ENCODE measurements around the gene TNFRSF25. TPM values are rescaled to one million over a fixed set of nuclear protein-coding genes. Genes with fewer than 3 reads are reported as not detected.

The TNFRSF25 gene
- polyA plus RNA-seq, 1 donor from 2014 or later, result 52.2 TPM

DNA sequence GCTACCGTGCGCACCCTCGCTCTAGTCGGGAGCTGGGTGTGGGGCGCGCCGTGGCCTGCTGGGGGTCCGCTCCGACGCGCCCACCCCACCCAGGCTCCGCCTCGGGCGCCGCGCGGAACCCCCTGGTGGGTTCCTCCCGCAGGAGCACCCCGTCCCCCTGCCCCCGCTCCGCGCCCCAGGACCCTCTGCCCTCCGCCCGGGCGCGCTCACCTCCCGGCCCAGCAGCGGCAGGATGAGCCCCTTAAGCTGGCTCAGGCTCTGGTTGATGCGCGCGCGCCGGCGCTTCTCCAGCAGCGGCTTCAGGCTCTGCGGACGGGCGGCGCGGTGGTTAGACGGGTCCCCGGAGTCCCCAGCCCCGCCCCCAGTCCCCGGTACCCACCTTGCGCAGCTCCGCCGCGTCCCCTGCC is 46.6 kb downstream of the TNFRSF25 start:
- Histone ChIP-seq H3K9me2 (ENCODE audit: insufficient read depth, low read length) (no peaks in the 10 kb centered on the region), H3K4me3 (ENCODE audit: low read length) (peak overlapping the region; percentile 55), H2AFZ (ENCODE audit: low read depth, low read length) (no peak overlapping the region), H3K36me3 (ENCODE audit: insufficient read depth, low read length) (no peaks in the 10 kb centered on the region), H3F3A (ENCODE audit: insufficient read depth, low read length, poor library complexity, severe bottlenecking) (no peaks in the 10 kb centered on the region), H3K9me3 (ENCODE audit: low read length) (no peaks in the 10 kb centered on the region), H3K27ac (ENCODE audit: low read length) (no peak overlapping the region), H4K20me1 (ENCODE audit: insufficient read depth) (no peaks in the 10 kb centered on the region), H3K9ac (ENCODE audit: low read length) (no peak overlapping the region), H3K4me2 (ENCODE audit: low read length) (no peak overlapping the region), H3K27me3 (ENCODE audit: insufficient read depth, low read depth, low read length) (peaks cover 89% of the 10 kb centered on the region), H3K79me2 (replicated peaks; ENCODE audit: insufficient read depth, low read length) (no peaks in the 10 kb centered on the region)
- TF ChIP-seq SMC3 (conservative IDR thresholded peaks at IDR 0.05; ENCODE audit: poor library complexity) (no peak), EZH2 (IDR thresholded peaks at IDR 0.05; ENCODE audit: borderline replicate concordance, insufficient read depth, low read length, poor library complexity, severe bottlenecking) (peak; percentile 10), MXI1 (conservative IDR thresholded peaks at IDR 0.05; ENCODE audit: poor library complexity, severe bottlenecking) (no peak), POLR2AphosphoS5 (IDR thresholded peaks at IDR 0.05) (no peak), EP300 (conservative IDR thresholded peaks at IDR 0.05; ENCODE audit: poor library complexity, severe bottlenecking) (no peak), RAD21 (conservative IDR thresholded peaks at IDR 0.05) (no peak)
- TF ChIP-seq, protein P1, sequence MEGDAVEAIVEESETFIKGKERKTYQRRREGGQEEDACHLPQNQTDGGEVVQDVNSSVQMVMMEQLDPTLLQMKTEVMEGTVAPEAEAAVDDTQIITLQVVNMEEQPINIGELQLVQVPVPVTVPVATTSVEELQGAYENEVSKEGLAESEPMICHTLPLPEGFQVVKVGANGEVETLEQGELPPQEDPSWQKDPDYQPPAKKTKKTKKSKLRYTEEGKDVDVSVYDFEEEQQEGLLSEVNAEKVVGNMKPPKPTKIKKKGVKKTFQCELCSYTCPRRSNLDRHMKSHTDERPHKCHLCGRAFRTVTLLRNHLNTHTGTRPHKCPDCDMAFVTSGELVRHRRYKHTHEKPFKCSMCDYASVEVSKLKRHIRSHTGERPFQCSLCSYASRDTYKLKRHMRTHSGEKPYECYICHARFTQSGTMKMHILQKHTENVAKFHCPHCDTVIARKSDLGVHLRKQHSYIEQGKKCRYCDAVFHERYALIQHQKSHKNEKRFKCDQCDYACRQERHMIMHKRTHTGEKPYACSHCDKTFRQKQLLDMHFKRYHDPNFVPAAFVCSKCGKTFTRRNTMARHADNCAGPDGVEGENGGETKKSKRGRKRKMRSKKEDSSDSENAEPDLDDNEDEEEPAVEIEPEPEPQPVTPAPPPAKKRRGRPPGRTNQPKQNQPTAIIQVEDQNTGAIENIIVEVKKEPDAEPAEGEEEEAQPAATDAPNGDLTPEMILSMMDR (IDR thresholded peaks at IDR 0.05; ENCODE audit: poor library complexity, severe bottlenecking), result no peak
- TF ChIP-seq, protein P2, sequence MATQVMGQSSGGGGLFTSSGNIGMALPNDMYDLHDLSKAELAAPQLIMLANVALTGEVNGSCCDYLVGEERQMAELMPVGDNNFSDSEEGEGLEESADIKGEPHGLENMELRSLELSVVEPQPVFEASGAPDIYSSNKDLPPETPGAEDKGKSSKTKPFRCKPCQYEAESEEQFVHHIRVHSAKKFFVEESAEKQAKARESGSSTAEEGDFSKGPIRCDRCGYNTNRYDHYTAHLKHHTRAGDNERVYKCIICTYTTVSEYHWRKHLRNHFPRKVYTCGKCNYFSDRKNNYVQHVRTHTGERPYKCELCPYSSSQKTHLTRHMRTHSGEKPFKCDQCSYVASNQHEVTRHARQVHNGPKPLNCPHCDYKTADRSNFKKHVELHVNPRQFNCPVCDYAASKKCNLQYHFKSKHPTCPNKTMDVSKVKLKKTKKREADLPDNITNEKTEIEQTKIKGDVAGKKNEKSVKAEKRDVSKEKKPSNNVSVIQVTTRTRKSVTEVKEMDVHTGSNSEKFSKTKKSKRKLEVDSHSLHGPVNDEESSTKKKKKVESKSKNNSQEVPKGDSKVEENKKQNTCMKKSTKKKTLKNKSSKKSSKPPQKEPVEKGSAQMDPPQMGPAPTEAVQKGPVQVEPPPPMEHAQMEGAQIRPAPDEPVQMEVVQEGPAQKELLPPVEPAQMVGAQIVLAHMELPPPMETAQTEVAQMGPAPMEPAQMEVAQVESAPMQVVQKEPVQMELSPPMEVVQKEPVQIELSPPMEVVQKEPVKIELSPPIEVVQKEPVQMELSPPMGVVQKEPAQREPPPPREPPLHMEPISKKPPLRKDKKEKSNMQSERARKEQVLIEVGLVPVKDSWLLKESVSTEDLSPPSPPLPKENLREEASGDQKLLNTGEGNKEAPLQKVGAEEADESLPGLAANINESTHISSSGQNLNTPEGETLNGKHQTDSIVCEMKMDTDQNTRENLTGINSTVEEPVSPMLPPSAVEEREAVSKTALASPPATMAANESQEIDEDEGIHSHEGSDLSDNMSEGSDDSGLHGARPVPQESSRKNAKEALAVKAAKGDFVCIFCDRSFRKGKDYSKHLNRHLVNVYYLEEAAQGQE (IDR thresholded peaks at IDR 0.05; ENCODE audit: borderline replicate concordance), result no peak

DNA sequence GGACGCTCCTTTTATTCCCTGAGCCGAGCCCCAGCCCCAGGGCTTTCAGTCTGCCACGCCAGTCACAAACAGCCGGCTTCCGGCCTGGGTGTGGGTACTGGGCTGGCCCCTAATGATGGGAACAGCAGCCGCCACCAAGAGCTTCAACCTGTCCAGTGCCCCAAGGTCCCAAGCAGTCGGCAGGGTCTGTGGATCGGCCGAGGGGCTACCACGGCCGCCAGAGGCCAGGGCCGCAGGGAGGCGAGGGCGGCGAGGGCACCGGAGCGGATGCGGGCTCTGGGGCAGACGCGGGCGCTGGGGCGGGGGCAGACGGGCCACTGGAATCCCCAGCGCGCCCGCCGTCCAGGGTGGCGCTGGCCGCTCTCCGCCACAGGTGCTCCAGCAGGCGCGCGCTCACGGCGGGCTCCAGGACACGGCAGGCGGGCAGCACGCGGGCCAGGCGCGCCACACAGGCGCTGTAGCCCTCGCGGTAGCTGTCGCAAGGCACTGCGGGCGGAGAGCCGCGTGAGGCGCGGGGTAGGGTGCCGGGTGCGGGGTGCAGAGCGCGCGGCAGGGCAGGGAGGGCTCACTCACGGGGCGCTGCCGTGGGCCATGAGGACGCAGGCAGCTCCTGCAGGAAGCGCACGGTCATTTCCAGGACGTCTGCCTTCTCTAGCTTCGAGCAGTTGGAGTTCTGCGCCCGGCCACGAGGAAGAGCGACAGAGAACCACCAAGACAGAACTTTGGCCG is 47.1 kb downstream of the TNFRSF25 start:
- Histone ChIP-seq H3K36me3 (ENCODE audit: insufficient read depth, low read length) (no peaks in the 10 kb centered on the region), H3K9ac (ENCODE audit: low read length) (no peak overlapping the region), H3K79me2 (replicated peaks; ENCODE audit: insufficient read depth, low read length) (no peaks in the 10 kb centered on the region), H3K9me3 (ENCODE audit: low read length) (no peaks in the 10 kb centered on the region), H3K9me2 (ENCODE audit: insufficient read depth, low read length) (no peaks in the 10 kb centered on the region), H3F3A (ENCODE audit: insufficient read depth, low read length, poor library complexity, severe bottlenecking) (no peaks in the 10 kb centered on the region), H3K27me3 (ENCODE audit: insufficient read depth, low read depth, low read length) (peaks cover 83% of the 10 kb centered on the region), H3K4me3 (ENCODE audit: low read length) (peak overlapping the region; percentile 55), H3K4me2 (ENCODE audit: low read length) (no peak overlapping the region), H4K20me1 (ENCODE audit: insufficient read depth) (no peaks in the 10 kb centered on the region), H2AFZ (ENCODE audit: low read depth, low read length) (no peak overlapping the region), H3K27ac (ENCODE audit: low read length) (no peak overlapping the region)
- TF ChIP-seq EZH2 (IDR thresholded peaks at IDR 0.05; ENCODE audit: borderline replicate concordance, insufficient read depth, low read length, poor library complexity, severe bottlenecking) (peak; percentile 27), POLR2AphosphoS5 (IDR thresholded peaks at IDR 0.05) (no peak)
